GM19395 (cell line): ENCODE measurements around the gene GLIS1.

ENCODE experiments used
- ATAC-seq: cut with Tn5 transposase; IDR thresholded peaks from one replicate; pipeline ENCODE4 v1.9.1; 2021; ENCODE audit warnings: mild to moderate bottlenecking, moderate library complexity; ENCODE audit not compliant: unreplicated experiment

Gene GLIS1

GRCh38 chr1:53517109-53517508 lies 221.9 kb downstream of the GLIS1 start:
- ATAC-seq = no peak

DNA sequence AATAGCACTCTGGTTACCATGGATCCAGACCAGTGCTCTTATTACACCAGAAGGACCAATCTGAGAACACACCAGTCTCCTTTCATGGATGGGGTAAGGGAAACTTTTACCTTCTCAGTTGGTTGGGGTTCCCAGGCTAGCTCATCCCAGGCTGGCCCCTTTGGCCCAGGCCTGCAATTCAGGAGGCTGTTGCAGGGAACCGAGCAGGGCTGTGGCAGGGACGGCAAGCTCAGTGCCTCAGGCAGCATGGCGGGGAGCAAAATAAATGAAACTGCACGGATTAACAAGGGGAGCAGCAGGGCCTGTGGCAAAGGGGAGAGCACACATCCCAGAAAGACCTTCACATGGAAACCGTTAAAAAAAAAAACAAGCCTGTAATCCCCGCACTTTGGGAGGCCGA lies 222.8 kb downstream of the GLIS1 start:
- ATAC-seq = no peak

- no peak for ATAC-seq
Observed at GRCh38 chr1:53514436-53514835, 224.5 kb downstream of the GLIS1 start.

DNA sequence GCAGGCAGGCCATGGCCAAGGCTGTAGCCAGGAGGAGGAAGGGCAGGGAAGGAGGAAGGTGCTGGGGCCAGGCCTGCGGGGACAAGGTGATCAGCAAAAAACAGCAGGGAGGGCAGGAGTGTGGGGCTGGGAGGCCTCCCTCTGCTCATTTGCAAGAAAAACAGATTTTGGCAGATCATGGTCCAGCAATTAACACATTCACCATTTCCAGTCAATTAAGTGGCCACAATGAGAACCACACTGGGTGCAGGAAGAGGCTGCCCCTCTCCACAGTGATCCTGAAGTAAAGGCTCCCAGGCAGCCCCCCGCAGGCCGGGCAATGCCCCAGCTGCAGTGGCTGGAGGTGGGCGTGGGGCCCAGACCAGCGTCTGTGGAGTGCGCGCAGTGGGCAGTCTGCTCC lies 225.1 kb downstream of the GLIS1 start:
- no peak for ATAC-seq

GRCh38 chr1:53512807-53513755 lies 225.9 kb downstream of the GLIS1 start:
- ATAC-seq = no peak

DNA sequence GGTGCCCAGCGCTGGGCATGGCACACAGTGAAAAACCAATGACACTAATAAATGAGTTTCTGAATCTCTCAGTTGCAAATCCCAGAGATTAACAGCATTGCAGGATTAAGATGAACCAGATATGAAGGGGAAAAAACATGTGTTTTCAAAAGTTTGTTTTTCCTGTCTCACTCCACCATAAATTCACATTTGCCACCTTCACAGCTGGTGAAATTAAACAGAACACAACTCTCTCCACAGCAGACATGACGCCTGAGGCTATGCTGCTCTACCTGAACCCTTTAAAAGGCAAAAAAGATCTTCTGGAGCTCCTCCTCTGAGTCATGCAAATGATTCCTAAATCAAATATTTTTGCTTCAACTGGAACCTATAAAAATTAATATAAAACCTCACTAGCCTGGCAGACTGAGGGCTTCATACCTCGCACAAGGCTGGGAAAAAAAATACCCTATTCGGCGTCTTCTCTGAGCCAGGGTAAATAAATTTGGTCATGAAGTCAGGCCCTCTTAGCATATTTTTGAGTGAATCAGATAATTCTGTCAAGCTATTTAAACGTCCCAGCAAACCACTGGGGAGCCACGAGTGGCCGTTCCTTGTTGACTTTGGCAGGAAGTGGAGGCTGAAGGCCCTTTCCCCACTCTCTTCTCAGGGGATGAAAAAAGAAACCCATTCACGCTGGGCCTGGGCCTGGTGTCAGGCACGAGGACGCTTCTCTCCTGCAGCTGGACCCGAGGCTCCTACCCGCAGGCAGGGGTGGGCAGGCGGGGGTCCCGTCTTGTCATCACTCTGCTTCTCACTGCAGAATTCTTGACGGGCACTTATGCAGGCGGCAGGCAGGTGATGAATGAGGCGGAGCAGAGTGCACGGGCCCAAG lies 226.8 kb downstream of the GLIS1 start:
- no peak for ATAC-seq

DNA sequence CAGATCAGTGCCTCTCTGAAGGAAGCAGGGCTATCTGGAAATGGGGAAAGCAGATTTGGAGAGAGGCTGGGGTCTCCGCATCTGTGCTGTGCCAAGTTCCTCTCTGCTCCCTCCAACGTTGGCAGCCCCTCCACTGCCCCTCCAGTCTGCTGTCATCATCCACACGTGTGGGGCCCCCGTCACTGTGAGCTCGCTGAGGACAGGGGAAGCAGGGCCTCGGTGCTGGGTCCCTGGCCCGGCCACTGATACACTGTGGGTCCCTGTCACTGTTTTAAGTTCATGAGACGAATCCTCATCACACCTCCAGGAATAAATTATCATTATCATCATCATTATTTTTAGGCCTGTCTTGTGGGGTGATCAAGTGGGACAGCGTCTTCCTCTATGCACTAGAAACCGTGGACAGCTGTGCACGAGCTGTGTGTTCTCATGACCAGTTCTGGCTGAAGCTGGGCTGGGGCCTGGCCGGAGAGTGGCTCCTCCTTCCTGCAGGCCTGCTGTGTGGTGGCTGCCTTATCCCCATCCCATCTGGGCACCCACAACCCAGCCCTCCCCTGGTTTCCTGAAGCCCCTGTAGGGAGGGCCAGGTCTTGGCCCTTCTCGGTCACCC lies 227.5 kb downstream of the GLIS1 start:
- ATAC-seq = no peak

DNA sequence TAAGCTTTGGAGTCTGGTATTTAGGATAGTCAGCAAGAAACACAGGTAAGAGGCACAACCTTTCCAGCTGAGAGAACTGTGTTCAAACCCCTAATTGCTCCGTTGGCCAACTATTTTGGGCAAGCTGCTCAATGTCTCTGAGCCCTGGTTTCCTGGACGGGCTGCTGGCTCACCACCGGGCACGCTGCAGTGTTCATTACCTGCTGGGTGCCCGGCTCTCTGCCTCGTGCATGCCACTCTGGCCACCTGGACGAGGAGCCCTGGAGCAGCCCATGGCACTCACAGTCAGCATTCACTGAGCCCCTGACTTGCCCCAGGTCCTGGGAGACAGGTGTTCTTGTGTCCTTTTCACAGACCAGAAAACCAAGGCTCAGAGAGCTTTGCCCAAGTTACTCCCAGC lies 228.7 kb downstream of the GLIS1 start:
- ATAC-seq = no peak

DNA sequence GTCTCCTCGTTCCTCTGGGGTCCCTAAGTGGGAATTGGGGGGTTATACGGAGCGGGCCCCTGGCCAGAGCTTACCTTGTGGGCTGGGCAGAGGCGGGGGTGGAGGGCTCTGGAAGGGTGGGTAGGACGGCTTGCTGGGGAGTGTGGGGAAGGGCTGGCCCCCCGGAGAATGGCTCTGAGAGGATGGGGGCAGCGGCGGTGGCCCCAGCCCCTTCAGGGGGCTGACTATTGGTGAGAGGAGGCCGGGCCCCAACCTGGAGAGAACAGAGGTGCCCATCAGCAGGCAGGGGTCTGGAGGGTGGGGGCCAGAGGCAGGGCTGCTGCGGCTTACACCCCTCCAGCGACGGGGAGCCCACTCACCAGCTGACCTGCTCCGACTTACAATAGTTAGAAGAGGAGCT lies 229.2 kb downstream of the GLIS1 start:
- ATAC-seq = no peak

DNA sequence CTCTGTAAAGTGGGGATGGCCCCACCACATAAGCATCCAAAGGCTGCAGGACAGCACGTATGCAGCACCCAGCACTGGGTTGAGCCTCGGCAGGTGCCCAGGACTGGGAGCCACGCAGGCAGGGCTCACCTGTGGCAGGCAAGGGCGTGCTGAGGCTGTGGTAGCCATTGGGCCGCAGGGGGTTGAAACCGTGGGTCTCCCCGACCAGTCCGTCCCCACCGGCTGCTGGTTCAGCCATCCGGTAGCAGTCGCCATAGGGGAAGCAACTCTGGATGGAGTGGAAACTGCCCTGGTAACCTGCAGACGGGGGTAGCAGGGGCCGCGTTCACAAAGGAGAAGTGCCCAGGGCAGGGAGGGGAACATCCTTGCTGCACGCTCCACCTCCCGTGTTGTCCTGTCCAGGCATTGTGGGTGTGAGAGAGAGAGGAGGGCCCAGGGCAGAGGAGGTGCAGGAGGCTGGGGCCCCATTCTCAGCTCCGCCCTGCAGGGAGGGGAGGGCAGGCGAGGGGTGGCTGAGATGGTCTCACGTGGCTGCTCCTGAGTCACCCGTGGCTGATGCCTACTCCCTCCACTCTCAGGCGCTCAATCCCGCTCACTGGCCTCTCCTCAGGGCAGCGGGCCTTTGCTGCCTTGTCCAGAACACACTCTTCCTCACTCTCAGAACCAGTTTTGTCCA lies 229.8 kb downstream of the GLIS1 start:
- no peak for ATAC-seq

DNA sequence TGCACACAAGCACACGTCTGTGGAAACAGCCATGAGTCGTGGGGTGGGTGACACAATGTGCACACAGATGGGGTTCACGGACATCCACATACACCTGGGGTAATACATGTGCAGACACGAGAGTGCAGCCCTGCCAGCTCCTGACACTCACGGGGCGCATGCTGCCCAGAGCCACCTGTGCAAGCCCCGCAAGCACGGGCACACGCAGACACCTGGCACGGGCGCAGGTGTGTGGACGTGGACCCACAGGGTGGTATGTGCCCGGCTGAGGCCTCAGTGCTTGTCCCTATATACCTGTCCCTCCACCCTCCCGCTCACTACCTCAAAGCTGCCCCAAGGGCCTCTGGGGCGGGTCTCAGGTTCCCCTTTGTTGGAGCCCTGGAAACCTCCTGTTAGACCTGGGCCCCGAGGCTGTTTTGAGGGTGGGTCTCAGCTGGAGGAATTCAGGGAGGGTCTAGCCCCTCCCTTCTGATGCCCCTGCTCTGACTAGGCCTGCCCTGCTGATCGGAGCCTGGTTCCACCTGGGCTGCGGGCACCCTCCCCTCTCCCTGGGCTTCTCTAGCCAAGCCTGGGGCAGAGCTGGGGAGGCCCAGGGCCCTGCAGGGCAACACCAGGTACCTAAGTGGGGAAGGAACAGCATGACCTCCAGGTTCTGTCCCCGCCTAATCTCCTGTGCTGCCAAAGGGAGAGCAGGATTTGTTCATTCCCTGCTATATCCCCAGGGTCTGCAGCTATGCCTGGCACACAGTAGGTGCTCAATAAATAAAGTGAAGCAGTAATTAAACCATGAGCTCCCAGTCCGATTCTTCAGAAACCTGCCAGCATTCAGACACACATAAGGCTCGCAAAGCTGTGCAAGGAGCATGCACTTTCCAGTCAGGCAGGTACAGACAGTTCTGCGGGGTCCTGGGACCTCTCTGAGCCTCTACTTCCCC lies 230.6 kb downstream of the GLIS1 start:
- no peak for ATAC-seq

- ATAC-seq = no peak
Observed at GRCh38 chr1:53507116-53507820, 231.7 kb downstream of the GLIS1 start.

- ATAC-seq = no peak
Observed at GRCh38 chr1:53506355-53507050, 232.5 kb downstream of the GLIS1 start.

- ATAC-seq = no peak
Observed at GRCh38 chr1:53505891-53506290, 233.1 kb downstream of the GLIS1 start.

- no peak for ATAC-seq
Observed at GRCh38 chr1:53505401-53505800, 233.6 kb downstream of the GLIS1 start.

GRCh38 chr1:53504901-53505300 lies 234.1 kb downstream of the GLIS1 start:
- ATAC-seq = no peak

- no peak for ATAC-seq
Observed at GRCh38 chr1:53503433-53504217, 235.3 kb downstream of the GLIS1 start.
